ENCODE results near the gene KIAA0825.
A peak's percentile ranks its signal among the peaks of the same experiment; 100 is the strongest.

KIAA0825 gene

DNA sequence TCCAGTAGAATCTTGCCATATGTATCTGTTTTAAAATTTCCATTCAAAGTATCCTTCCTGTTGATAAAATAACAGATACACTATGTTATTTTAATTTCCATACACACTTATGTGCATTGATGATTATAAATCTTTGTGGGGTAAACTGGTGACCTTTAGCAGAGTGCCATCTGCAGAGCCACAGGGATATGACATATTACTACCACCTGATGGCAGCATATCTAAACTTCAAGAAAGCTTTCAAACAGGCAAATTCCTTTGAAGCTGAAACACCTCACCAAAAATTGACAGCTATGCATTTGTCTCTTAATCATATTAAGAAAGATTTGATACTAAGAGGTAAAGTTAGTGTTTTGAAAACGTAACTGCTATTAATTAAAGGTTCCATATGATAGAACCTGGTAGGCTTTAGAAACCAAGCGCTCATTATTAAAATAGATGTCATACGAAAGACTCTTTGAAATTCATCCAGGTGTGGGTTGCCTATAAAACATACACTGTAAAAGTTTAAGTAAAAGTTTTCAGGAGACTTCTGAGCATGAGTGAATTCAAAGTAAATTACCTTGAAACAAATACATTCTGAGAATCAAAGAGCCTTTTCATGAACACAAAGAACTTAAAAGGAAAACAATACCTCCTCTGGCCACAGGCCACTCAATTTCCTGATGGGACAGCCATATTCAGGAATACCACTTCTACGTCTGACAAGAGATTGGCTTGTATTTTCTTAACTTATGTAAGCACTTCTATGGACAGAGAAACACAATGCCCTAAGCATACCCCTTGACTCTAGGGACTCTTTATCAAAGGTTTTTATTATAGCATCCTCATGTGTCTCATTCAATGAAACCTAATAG lies 93.3 kb downstream of the KIAA0825 start:
- no peak overlapping the region for H3K4me3 ChIP-seq (ENCODE audit: low read depth, low read length)
- DNase-seq (ENCODE audit: low read depth): peak; percentile 62
- TF ChIP-seq, protein P1, sequence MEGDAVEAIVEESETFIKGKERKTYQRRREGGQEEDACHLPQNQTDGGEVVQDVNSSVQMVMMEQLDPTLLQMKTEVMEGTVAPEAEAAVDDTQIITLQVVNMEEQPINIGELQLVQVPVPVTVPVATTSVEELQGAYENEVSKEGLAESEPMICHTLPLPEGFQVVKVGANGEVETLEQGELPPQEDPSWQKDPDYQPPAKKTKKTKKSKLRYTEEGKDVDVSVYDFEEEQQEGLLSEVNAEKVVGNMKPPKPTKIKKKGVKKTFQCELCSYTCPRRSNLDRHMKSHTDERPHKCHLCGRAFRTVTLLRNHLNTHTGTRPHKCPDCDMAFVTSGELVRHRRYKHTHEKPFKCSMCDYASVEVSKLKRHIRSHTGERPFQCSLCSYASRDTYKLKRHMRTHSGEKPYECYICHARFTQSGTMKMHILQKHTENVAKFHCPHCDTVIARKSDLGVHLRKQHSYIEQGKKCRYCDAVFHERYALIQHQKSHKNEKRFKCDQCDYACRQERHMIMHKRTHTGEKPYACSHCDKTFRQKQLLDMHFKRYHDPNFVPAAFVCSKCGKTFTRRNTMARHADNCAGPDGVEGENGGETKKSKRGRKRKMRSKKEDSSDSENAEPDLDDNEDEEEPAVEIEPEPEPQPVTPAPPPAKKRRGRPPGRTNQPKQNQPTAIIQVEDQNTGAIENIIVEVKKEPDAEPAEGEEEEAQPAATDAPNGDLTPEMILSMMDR (IDR thresholded peaks at IDR 0.05; ENCODE audit: low read depth, low read length): peak; percentile 52
- TF ChIP-seq, protein P2, sequence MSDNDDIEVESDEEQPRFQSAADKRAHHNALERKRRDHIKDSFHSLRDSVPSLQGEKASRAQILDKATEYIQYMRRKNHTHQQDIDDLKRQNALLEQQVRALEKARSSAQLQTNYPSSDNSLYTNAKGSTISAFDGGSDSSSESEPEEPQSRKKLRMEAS (IDR thresholded peaks at IDR 0.05; ENCODE audit: low read depth, low read length): 0 out of 2 replicates have a peak, but pooled peaks have one; percentile 13
- TF ChIP-seq POLR2A (IDR thresholded peaks at IDR 0.05; ENCODE audit: extremely low read depth, insufficient read length): no peak

DNA sequence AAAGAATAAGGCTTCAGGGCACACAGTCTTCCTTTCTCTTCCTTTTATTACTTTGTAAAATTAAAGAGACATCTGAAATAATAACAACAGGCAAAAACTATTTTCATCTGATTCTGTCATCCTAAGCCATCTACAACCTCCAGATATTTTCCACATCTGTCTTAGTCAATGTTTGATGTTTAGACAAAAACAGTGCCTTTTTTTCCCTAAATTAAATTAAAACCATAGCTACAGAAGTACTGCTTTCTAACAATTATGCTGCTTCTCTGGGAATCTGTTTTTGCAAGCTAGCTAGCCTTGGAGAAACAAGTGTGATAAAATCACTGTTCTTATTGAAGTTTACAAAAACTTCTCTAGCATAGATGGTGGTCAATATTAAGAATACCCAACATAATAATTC lies 95.4 kb downstream of the KIAA0825 start:
- DNase-seq (ENCODE audit: low read depth): no peak

DNA sequence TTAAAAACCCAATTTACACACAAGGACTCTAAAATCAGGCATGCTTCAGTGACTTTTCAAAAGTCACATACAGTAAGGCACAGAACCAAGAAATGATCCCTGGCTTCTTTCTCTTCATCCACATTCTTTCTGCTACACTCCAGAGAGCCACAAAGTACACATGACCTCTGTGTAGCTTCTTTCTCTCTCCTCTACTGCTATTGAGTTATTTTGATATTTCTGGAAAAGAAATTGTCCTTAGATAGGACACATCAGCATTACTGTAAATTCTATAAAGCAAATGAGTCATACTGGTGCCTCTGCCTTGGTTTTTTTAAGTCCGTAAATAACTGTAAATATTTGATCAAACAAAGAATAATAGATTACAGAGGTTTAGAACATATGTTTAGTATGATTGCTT lies 96.3 kb downstream of the KIAA0825 start:
- DNase-seq (ENCODE audit: low read depth): no peak
- TF ChIP-seq MYC (IDR thresholded peaks at IDR 0.05; ENCODE audit: low read depth, low read length) (no peak), POLR2A (IDR thresholded peaks at IDR 0.05; ENCODE audit: extremely low read depth, insufficient read length) (no peak)
- TF ChIP-seq, protein P1 (IDR thresholded peaks at IDR 0.05; ENCODE audit: low read depth, low read length): no peak
- TF ChIP-seq, protein P2 (IDR thresholded peaks at IDR 0.05; ENCODE audit: low read depth, low read length): no peak
- H3K4me3 ChIP-seq (ENCODE audit: low read depth, low read length): no peak overlapping the region

More for the DNA sequence above, 95.4 kb downstream of the KIAA0825 start:
- no peak overlapping the region for H3K4me3 ChIP-seq (ENCODE audit: low read depth, low read length)
- TF ChIP-seq MYC (IDR thresholded peaks at IDR 0.05; ENCODE audit: low read depth, low read length) (no peak), POLR2A (IDR thresholded peaks at IDR 0.05; ENCODE audit: extremely low read depth, insufficient read length) (no peak)
- TF ChIP-seq, protein P1 (IDR thresholded peaks at IDR 0.05; ENCODE audit: low read depth, low read length): no peak
- TF ChIP-seq, protein P2 (IDR thresholded peaks at IDR 0.05; ENCODE audit: low read depth, low read length): no peak

DNA sequence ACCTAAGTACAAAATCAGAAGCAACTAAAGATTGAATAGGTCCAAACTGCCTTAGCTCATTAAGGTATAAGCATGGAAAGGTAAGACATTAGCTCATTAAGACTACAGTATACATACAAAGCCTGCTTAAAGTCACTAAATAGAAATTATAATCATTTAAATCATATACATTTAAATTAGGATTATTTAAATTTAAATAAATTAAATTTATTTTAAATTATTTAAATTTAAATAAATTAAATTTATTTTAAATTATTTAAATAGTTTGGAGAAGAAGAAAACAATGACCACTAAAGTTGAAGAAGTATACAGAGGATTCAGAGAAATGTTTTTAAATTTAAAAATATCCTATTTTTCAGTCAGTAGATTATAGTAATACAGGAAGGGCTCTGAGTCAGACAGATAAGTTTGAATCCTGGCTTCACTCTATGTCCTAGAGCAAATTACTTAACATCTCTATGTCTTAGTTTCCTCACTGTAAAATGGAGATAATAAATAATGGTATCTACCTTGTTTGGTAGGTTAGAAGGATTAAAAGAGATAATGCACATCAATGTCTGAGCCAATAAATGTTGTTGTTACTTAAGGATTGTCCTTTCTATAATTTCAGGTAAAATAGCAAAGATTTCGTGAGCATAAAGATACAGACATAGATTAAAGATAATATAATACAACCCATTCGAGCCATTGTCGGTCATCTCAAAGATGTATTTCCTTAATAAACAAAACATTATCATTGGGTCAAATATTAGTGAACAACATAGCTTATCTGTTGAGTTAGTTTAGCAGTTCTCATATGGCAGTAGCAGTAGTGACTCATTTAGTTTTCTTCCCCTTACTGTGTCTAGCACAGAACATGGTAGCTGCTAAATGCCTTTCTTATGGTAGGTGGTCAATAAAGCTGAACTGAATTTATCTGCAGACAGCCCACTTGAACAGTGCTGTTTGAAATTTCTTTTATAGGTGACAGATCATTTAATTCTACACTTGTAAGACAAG lies 100.6 kb downstream of the KIAA0825 start:
- TF ChIP-seq, protein P2 (IDR thresholded peaks at IDR 0.05; ENCODE audit: low read depth, low read length): no peak
- TF ChIP-seq POLR2A (IDR thresholded peaks at IDR 0.05; ENCODE audit: extremely low read depth, insufficient read length) (no peak), MYC (IDR thresholded peaks at IDR 0.05; ENCODE audit: low read depth, low read length) (no peak)
- TF ChIP-seq, protein P1 (IDR thresholded peaks at IDR 0.05; ENCODE audit: low read depth, low read length): no peak
- DNase-seq (ENCODE audit: low read depth): no peak

DNA sequence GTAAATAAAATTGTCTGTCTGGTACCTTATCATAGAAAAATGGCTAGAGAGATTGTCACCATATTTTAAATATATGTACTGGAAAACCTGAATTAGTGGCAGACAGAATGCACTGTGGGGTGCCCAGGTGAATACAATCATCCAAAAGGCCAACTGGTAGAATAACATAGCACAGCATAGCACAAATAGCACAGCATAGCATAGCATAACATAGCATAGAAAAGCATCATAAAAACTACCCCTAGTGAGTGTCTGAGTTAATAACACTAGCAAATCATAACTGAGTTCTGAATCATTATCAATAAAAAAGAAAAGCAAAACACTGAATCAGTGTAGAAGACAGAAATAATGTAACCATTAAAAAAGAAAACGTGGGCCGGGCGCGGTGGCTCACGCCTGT lies 102.3 kb downstream of the KIAA0825 start:
- H3K4me3 ChIP-seq (ENCODE audit: low read depth, low read length): no peak overlapping the region
- TF ChIP-seq MYC (IDR thresholded peaks at IDR 0.05; ENCODE audit: low read depth, low read length) (no peak), POLR2A (IDR thresholded peaks at IDR 0.05; ENCODE audit: extremely low read depth, insufficient read length) (no peak)
- TF ChIP-seq, protein P1 (IDR thresholded peaks at IDR 0.05; ENCODE audit: low read depth, low read length): no peak
- TF ChIP-seq, protein P2 (IDR thresholded peaks at IDR 0.05; ENCODE audit: low read depth, low read length): no peak
- no peak for DNase-seq (ENCODE audit: low read depth)

More for the DNA sequence above, 100.6 kb downstream of the KIAA0825 start:
- no peak overlapping the region for H3K4me3 ChIP-seq (ENCODE audit: low read depth, low read length)
